Measurements from ENCODE around the gene EHBP1. TPM values are rescaled to one million over a fixed set of nuclear protein-coding genes. Genes with fewer than 3 reads are reported as not detected.

Gene EHBP1
- total RNA-seq, 2 donors from 2014 or later = 28.4 to 67.7 TPM

GRCh38 chr2:63034526-63034925 is 329.0 kb downstream of the EHBP1 start:
- DNase-seq (ENCODE audit: low spot score) = no peak
- Histone ChIP-seq H3K36me3 (no peaks in the 10 kb centered on the region), H3K9me3 (no peaks in the 10 kb centered on the region), H3K27ac (no peak overlapping the region), H3K27me3 (replicated peaks; ENCODE audit: insufficient read depth) (no peaks in the 10 kb centered on the region), H3K4me3 (no peak overlapping the region), H3K4me1 (ENCODE audit: control insufficient read depth in 1 of 2, low read depth in 2 of 2) (no peaks in the 10 kb centered on the region)
- no peak for ATAC-seq (ENCODE audit: insufficient number of reproducible peaks, low FRiP score, low read depth)
- no peak for TF ChIP-seq CTCF (IDR thresholded peaks at IDR 0.05)

GRCh38 chr2:63035169-63035568 is 329.7 kb downstream of the EHBP1 start:
- Histone ChIP-seq H3K4me3 (no peak overlapping the region), H3K36me3 (no peaks in the 10 kb centered on the region), H3K27ac (no peak overlapping the region), H3K9me3 (no peaks in the 10 kb centered on the region), H3K4me1 (ENCODE audit: control insufficient read depth in 1 of 2, low read depth in 2 of 2) (no peaks in the 10 kb centered on the region), H3K27me3 (replicated peaks; ENCODE audit: insufficient read depth) (no peaks in the 10 kb centered on the region)
- no peak for DNase-seq (ENCODE audit: low spot score)
- no peak for TF ChIP-seq CTCF (IDR thresholded peaks at IDR 0.05)
- ATAC-seq (ENCODE audit: insufficient number of reproducible peaks, low FRiP score, low read depth) = no peak

- Histone ChIP-seq H3K9me3 (no peaks in the 10 kb centered on the region), H3K27ac (no peak overlapping the region), H3K4me1 (ENCODE audit: control insufficient read depth in 1 of 2, low read depth in 2 of 2) (no peaks in the 10 kb centered on the region), H3K36me3 (no peaks in the 10 kb centered on the region), H3K4me3 (no peak overlapping the region), H3K27me3 (replicated peaks; ENCODE audit: insufficient read depth) (no peaks in the 10 kb centered on the region)
- ATAC-seq (ENCODE audit: insufficient number of reproducible peaks, low FRiP score, low read depth) (no peak), DNase-seq (ENCODE audit: low spot score) (no peak)
- TF ChIP-seq CTCF (IDR thresholded peaks at IDR 0.05) = no peak
These were observed 330.1 kb downstream of the EHBP1 start for GRCh38 chr2:63035660-63036059.

GRCh38 chr2:63038034-63038433 is 332.5 kb downstream of the EHBP1 start:
- no peak for TF ChIP-seq CTCF (IDR thresholded peaks at IDR 0.05)
- ATAC-seq (ENCODE audit: insufficient number of reproducible peaks, low FRiP score, low read depth) (no peak), DNase-seq (ENCODE audit: low spot score) (no peak)
- Histone ChIP-seq H3K27ac (no peak overlapping the region), H3K27me3 (replicated peaks; ENCODE audit: insufficient read depth) (no peaks in the 10 kb centered on the region), H3K4me1 (ENCODE audit: control insufficient read depth in 1 of 2, low read depth in 2 of 2) (no peaks in the 10 kb centered on the region), H3K36me3 (no peaks in the 10 kb centered on the region), H3K4me3 (no peak overlapping the region), H3K9me3 (no peaks in the 10 kb centered on the region)

GRCh38 chr2:63040586-63040985 is 335.1 kb downstream of the EHBP1 start:
- Histone ChIP-seq H3K9me3 (no peaks in the 10 kb centered on the region), H3K4me3 (no peak overlapping the region), H3K36me3 (peaks cover 7% of the 10 kb centered on the region), H3K27me3 (replicated peaks; ENCODE audit: insufficient read depth) (no peaks in the 10 kb centered on the region), H3K27ac (no peak overlapping the region), H3K4me1 (ENCODE audit: control insufficient read depth in 1 of 2, low read depth in 2 of 2) (no peaks in the 10 kb centered on the region)
- DNase-seq (ENCODE audit: low spot score) (no peak), ATAC-seq (ENCODE audit: insufficient number of reproducible peaks, low FRiP score, low read depth) (no peak)
- TF ChIP-seq CTCF (IDR thresholded peaks at IDR 0.05) = no peak

Measured in thoracic aorta (tissue), 2 donors.